ENCODE data around the gene OSBPL2. TPM values are rescaled to one million over a fixed set of nuclear protein-coding genes. Genes with fewer than 3 reads are reported as not detected.

Gene OSBPL2
- total and polyA plus RNA-seq, 7 donors: 27.0 to 36.8 (median 31.7) TPM

DNA sequence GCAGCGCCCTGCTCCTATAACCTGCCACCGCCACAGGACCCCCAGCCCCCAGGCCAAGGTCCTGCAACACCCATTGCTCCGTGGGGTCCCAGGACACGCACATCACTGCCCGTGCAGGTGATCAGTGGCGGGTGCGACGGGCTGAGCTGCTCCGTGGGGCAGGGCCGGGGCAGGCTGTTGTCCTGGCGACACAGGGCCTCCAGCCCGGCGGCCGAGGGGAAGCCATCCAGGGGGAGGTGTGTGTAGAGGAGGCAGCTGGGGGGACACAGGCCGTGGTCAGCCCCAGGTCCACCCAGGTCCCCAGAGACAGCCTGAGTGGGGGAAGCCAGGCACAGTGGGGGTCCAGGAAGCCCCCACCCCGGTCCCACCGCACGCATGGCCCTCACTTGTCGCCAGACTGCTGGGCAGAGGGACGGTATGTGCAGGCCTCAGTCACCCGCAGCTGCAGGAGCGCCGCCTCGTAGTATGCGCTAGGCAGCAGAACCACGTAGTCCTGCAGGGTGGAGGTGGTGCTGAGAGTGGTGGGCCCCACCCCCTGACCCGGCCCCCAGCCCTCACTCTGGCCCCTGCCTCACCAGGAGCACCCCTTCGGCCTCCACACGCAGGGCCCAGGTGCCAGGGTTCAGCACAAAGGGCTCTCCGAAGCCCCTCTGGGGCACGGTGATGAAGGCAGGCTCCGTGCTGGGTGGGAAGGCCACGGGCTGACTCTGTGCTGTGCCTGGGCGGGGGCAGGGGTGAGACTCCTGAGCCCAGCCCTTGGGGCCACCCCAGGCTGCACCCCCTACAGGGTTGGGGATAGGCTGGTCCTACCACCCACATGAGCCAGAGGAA lies 94.9 kb downstream of the OSBPL2 start:
- no peak for DNase-seq
- WGBS, 2 donors: 89 to 94% methylated on average over 34 of the region's 34 CpGs
- Histone ChIP-seq H3K36me3 (peaks cover 75 to 100% (median 95%) of the 10 kb centered on the region in 4 donors), H3K4me3 (no peak overlapping the region), H3K4me1 (no peaks in the 10 kb centered on the region), H3K27me3 (no peaks in the 10 kb centered on the region), H3K9me3 (no peaks in the 10 kb centered on the region), H3K27ac (peak overlapping the region in 1 of 4 donors; percentile 2)
- intact Hi-C loops (cut with DNase I): no loop called here
- TF ChIP-seq, protein P1, sequence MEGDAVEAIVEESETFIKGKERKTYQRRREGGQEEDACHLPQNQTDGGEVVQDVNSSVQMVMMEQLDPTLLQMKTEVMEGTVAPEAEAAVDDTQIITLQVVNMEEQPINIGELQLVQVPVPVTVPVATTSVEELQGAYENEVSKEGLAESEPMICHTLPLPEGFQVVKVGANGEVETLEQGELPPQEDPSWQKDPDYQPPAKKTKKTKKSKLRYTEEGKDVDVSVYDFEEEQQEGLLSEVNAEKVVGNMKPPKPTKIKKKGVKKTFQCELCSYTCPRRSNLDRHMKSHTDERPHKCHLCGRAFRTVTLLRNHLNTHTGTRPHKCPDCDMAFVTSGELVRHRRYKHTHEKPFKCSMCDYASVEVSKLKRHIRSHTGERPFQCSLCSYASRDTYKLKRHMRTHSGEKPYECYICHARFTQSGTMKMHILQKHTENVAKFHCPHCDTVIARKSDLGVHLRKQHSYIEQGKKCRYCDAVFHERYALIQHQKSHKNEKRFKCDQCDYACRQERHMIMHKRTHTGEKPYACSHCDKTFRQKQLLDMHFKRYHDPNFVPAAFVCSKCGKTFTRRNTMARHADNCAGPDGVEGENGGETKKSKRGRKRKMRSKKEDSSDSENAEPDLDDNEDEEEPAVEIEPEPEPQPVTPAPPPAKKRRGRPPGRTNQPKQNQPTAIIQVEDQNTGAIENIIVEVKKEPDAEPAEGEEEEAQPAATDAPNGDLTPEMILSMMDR (IDR thresholded peaks at IDR 0.05): no peak
- TF ChIP-seq POLR2A (IDR thresholded peaks at IDR 0.05) (no peak), POLR2AphosphoS5 (IDR thresholded peaks at IDR 0.05) (no peak), EP300 (IDR thresholded peaks at IDR 0.05) (no peak)

DNA sequence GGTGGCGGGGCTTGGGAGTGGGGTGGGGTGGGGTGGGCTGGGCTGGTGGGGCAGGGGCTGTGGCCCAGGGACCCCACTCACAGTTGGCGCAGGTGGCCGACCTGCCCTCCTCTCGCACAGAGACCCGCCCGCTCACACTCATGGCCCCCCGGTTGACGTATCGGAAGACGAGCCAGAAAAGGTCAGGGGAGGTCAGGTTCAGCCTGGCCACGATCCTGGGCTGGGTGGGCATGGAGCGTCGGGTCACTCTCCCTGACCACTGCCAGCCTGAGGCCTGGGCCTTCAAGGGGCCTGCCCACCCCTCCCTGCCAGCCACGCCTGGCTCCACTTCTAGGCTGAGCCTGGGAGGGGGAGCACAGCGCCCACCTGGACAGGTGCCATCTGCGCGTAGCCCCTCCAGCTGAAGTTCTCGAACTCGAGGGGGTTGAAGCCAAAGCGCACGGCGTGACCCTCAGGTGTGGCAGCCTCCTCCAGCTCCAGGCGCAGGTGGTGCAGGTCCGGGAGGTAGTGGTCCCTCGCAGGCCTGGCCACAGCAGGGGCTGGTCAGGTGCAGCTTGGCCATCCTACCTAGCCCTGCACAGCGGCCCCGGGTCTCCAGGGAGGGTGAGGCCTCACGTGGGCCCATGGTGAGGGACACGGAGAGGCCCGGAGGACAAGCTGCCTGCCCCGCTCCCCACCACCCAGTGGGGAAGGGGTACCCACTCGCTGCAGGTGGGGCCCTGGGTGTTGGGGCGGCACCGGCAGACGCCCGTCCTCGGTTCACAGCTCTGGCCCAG lies 95.7 kb downstream of the OSBPL2 start:
- Histone ChIP-seq H3K27ac (peak overlapping the region in 1 of 4 donors; percentile 2), H3K4me1 (no peaks in the 10 kb centered on the region), H3K27me3 (no peaks in the 10 kb centered on the region), H3K4me3 (no peak overlapping the region), H3K36me3 (peaks cover 75 to 99% (median 92%) of the 10 kb centered on the region in 4 donors), H3K9me3 (no peaks in the 10 kb centered on the region)
- intact Hi-C loops (cut with DNase I): no loop called here
- TF ChIP-seq, protein P1 (IDR thresholded peaks at IDR 0.05): no peak
- no peak for TF ChIP-seq EP300 (IDR thresholded peaks at IDR 0.05)
- TF ChIP-seq POLR2AphosphoS5 (IDR thresholded peaks at IDR 0.05): no peak
- TF ChIP-seq POLR2A (IDR thresholded peaks at IDR 0.05): no peak
- DNase-seq: no peak
- 85 to 90% methylated on average over 37 of the region's 37 CpGs for WGBS, 2 donors

DNA sequence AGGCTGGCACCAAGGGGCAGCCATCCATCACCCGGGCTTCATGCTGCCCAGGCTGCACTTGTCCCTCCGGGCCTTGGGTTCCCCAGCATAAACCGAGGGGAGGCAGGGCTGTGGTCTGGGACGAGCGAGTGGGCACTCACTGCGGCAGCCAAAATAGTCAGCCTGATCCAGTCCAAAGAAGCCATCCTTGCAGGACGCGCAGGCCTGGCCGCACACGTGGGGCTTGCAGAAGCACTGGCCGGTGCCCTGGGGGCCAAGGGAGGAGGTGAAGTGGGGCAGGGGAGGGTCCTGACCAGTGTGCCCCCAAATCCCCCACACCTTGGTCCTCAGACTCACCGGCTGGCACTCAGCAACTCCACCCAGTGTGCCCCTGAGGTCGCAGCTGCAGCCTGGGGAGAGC lies 96.6 kb downstream of the OSBPL2 start:
- Histone ChIP-seq H3K27me3 (no peaks in the 10 kb centered on the region), H3K9me3 (no peaks in the 10 kb centered on the region), H3K4me3 (no peak overlapping the region), H3K36me3 (peaks cover 66 to 99% (median 86%) of the 10 kb centered on the region in 4 donors), H3K4me1 (no peaks in the 10 kb centered on the region), H3K27ac (no peak overlapping the region)
- DNase-seq: no peak
- 90 to 92% methylated on average over 13 of the region's 13 CpGs for WGBS, 2 donors
- TF ChIP-seq, protein P1 (IDR thresholded peaks at IDR 0.05): no peak
- TF ChIP-seq EP300 (IDR thresholded peaks at IDR 0.05) (no peak), POLR2AphosphoS5 (IDR thresholded peaks at IDR 0.05) (no peak), POLR2A (IDR thresholded peaks at IDR 0.05) (no peak)
- intact Hi-C loops (cut with DNase I): no loop called here

DNA sequence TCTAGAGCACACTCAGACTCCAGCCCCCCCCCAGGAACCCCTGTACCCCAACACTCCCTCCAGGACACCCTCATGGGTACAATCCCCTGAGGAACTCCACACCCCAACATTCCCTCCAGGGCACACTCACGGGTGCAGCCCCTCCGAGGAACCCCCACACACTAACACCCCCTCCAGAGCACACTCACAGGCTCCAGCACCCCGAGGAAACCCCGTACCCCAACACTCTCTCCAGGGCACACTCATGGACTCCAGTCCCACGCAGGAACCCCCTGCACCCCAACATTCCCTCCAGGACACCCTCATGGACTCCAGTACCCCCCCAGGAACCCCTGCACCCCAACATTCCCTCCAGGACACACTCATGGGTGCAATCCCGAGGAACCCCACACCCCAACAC lies 97.2 kb downstream of the OSBPL2 start:
- intact Hi-C loops (cut with DNase I): no loop called here
- H3K27me3 ChIP-seq: no peaks in the 10 kb centered on the region
- peaks cover 60 to 99% (median 81%) of the 10 kb centered on the region in 4 donors for H3K36me3 ChIP-seq
- DNase-seq: no peak
- 90 to 94% methylated on average over 6 of the region's 6 CpGs for WGBS, 2 donors
- no peaks in the 10 kb centered on the region for H3K9me3 ChIP-seq
- no peak overlapping the region for H3K4me3 ChIP-seq
- no peaks in the 10 kb centered on the region for H3K4me1 ChIP-seq
- no peak for TF ChIP-seq POLR2A (IDR thresholded peaks at IDR 0.05)
- no peak for TF ChIP-seq EP300 (IDR thresholded peaks at IDR 0.05)
- no peak for TF ChIP-seq POLR2AphosphoS5 (IDR thresholded peaks at IDR 0.05)
- TF ChIP-seq, protein P1 (IDR thresholded peaks at IDR 0.05): no peak
- peak overlapping the region in 1 of 4 donors; percentile 41 for H3K27ac ChIP-seq
